ENCODE measurements around the gene HDAC3.

The HDAC3 gene

DNA sequence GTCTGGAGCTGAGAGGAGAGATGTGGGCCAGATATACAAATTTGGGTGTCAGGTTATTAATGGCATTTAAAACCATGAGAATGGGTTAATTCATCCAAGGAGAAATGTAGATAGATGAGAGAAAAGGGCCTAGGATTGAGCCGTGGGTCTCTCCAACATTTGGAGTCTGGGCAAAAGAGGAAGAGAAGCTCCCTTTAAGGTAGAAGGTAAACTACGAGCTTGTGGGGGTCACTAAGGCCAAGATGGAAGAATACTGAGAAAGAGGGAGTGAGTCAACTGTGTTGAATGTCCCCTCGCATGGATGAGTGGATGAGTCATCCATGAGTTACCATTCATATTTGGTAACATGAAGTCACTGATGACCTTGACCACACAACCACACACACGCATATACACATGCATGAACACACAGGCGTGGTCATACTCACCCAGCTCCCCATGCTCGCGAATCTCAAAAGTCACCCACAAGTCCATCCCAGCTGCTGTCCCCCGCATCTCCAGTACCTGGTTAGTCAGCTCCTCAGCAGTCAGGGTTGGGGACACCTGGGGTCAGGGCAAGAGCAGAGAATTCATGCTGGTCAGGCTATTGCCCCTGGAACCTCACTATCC, 21.4 kb upstream of the HDAC3 start:
- no peak for DNase-seq

DNA sequence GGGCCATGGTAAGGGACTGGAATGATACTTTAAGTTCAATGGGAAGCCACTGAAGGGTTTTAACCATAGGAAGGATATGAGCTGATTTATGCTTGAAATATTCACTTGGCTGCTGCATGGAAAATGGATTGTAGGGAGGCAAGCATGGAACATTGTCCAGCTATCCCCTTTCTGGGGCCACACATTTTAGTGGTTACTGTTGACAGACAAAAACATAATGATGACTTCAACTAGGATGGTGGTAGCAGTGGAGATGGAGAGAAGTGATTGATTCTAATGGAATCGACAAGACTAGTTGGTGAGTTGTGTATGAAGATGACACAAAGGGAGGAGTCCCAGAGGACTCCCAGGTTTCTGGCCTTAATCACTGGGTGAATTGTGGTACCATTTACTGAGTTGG, 20.8 kb upstream of the HDAC3 start:
- DNase-seq: no peak

DNA sequence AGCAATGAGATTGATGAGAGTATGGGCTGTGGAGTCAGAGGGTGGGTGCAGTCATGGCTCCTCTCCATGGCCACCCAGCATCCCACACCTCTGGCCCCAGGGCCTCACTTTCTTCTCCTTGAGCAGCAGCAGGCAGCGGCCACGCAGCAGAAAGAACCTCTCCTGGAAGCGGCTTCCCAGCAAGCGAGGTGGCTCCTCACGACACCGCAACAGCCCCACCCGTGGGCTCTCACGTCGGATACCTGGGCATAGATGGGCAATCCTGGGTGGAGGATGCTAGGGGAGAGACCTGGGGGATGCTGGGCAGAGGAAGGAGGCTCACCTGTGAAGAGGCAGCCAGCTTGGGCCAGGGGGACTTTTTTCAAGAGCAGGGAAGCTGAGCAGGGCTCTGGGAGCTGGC, 19.7 kb upstream of the HDAC3 start:
- DNase-seq: no peak

DNA sequence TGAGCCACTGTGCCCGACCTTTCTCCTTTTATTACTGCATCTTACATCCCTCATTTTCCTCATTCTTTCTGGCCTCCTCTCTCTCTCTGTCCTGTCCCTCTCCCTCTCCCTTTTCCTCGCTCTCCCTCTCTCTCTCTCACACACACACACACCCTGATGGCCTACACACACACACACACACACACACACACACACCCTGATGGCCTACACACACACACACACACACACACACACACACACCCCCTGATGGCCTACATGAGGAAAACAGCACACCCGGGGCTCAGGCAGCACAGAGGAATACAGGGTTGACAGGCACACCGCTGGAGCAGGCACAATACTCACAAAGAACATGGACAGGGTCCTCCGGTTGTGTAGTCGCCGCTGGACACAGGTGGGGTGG, 18.4 kb upstream of the HDAC3 start:
- no peak for DNase-seq

DNA sequence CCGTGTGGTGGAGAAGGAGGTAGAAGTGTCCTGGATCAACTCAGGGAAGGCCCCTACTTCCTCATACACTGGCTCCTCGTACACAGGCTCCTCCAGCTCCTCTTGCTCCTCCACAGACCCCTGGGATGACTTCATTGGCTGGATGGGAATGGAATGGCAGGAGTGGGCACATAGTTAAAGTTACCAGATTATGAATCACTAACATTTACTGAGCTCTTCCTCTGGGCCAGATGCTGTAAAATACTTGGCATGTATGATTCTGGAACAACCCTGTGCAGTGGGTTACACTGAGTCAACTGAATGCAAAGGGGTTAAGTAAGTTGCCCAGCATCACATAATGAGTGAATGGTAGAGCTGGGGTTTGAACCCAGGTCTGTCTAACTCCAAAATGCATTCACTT, 17.6 kb upstream of the HDAC3 start:
- no peak for DNase-seq

DNA sequence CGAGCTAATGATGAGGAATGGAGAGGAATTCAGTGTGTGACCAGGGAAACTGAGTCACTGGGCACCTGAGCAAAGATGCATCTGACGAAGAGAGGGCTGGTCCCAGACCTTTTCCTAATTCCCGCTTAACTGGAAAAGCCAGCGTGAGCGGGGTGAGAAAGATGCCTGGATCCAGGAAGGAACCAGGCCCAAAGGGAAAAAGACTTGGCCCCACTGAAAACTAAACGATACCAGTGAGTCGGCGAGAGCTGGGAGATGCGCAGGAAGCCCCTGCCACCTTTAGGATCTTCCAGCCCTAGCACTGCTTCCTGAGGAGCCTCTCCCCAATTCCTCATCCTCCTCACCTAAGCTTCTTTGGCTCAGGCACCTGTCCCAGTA, 15.1 kb upstream of the HDAC3 start:
- DNase-seq: no peak

DNA sequence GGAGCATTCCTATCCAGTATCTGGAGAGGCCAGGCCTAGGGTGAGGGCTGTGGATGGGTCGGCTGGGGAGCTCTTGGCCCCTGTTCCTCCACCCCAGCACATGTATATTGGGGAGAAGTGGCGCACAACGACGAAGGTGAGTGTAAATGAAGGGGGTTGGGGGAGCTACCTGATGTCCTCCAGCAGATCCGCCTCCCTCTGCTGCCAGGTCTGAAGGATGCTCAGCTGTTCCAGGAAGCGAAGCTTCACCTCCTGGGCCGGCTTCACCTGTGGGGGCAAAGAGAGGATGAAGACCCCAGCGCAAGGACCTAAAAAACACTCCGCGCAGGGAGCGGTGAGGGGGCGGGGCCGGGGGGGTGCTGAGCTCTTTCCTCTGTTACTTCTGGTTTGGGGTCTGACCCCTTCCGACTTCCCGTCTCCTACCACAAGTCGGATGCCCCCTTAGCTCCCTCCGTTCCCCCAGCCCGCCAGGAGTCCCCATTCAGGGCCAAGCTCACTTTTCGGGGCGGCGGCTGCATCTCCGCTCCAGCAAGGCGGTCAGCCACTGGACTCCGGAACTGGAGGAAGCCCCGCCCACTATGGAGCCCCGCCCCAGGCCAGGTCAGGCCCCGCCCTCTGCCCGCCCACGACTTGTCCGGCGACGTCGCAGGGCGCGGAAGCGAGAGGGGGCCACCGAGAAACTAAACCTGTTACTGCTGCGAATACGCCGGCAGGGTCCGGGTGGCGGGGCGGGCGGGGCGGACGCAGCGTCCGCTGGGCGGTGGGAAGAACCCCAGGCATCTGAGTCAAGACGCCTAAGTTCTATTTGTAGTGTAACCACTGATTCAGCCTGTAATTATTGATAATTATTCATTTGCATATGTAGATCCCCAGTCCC, 14.4 kb upstream of the HDAC3 start, which contains the start of gene FCHSD1:
FCHSD1 (minus strand) TSS at position 568 of the 877 bp plus-strand sequence; CDS start at position 518, 50 bp downstream.
- peak; percentile 32 for DNase-seq

DNA sequence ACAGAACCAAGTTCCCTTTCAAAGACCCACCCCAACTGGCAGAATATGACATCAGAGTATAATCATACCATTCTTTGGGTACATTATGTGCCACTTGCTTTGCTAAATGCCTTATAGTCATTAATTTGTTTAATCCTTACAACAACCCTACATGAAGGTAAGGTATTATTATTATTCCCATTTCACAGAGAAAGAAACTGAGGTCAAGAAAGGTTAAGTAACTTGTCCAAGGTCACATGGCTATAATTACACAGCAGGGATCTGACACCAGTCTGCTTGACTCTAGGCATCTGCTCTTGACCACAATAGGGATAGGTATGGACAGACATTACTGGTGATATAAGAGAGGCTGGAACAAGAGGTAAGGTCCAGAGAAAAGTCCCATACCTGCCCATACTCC, 13.3 kb upstream of the HDAC3 start:
- no peak for DNase-seq

DNA sequence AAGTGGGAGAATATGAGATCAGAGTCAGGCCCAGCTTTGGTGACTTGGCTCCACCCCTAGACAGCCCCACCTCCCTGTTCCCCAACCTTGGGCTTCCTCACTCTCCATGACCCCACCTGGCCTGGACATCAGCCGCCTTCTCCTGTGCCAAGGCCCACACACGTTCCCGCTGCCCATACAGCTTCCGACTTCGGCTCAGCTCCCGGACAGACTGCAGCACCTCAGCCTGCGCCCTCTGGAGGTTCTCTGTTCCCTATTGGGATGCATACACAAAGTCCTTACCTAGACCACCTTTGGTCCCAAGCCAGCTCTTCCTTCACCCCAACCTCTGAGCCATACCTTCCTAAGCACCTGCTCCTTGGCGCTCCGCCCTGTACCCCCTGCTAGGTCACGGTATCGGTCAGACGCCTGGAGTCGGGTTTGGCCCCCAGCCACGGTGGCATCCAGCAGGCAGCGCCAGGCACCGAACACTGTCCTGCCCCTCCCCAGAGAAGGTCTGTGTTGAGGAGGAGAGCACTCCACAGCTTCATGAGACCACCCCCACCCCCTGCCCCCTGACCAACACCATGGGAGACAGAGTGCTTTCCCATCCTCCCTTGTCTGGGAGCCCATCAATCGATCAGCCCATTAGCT, 12.5 kb upstream of the HDAC3 start:
- no peak for DNase-seq

DNA sequence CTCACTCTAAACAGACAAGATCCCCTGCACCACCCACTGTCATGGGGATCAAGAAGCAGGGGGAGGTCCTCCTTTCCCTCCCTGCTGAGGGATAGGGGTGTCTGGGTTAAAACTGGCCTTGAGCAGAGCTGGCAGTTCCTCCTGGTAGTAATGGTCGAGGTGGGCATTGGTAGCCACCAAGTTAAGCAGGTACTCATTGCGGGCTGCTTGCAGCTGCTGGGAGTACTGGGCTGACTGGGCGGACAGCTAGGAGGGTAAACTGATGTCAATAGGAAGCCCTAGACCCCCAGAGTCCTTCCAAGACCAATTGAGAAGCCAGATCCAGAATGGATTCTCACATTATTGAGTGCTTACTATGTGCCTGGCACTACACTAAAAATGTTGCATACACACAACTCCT, 11.2 kb upstream of the HDAC3 start:
- no peak for DNase-seq

DNA sequence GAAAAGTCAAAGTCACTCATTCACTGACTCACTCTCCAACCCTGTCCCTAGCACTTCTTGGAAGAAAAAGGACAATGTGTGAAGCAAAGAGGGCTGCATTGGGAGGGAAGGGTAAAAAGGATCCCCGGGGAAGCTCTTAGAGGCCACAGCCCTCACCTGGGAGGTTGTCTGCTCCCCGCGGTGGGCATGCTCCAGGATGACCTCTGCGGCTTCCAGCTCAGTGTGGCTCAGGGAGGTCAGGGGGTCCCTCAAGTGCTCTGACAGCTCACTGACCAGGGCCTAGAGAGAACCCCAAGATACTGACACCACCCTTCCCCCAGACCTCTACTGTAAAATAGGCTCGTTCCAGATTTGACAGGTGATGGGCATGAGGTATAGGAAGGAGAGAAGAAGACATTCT, 10.6 kb upstream of the HDAC3 start:
- DNase-seq: no peak

DNA sequence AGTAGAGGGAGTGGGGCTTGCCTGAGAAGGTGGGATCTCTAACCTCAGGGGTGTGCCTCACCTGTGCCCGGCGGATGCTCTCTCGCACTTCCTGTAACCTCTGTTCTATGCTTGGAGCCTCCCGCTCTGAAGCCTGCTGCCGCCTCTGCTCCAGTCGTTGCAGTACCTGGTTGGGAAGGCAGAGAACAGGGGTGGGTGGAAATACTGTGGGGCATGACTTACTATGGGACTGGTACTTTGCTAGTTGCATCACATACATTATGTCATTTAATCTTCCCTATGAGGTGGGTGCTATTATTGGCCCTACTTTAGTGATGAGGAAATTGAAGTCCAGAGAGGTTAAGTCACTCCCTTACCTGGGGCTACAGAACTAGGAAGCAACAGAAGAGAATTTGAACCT, 9.4 kb upstream of the HDAC3 start:
- DNase-seq: no peak

DNA sequence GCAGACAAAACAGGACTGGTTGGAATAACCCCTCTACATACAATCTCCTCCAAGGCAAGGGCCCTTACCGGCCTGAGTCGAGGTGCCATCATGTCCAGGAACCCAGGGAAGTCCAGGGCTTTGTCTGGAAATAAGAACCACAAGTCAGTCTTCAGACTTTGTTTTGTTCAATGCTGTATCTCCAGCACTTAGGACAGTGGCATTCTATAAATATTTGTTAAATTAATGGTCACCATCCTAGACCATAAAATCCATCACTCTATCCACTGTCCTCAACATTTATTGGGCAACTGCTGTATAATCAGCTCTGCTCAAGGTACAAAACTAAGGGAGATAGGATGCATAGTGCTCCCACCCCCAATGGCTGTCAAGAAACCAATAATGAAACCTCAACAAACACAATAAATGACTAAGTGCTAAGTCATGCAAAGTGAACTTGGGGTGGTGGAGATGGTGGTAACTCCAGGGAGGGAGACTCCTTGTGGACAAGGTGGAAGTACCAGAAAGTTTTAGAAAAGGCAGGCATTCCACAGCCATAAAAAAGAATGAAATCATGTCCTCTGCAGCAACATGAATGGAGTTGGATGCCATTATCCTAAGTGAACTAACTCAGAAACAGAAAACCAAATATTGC, 5.1 kb upstream of the HDAC3 start:
- no peak for DNase-seq

DNA sequence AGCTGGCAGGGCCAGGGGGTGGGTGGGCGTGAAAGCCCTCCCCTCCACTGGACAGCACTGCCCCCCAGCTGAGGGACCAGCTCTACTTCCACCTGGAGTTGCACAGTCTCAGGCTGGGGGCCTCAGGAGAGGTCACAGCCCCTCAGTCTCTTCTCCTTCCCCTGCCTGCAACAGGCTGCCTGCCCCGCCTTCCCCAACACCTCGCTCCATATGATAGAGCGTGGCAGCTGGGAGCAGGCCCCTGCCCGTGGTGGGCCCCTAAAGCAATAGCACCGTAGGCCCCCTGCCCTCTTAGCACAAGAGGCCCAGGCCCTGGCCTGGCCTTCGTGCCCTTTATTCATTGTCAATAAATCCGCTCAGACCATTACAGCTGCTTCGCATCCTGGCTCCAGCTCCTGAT, 4.0 kb upstream of the HDAC3 start:
- DNase-seq: no peak

DNA sequence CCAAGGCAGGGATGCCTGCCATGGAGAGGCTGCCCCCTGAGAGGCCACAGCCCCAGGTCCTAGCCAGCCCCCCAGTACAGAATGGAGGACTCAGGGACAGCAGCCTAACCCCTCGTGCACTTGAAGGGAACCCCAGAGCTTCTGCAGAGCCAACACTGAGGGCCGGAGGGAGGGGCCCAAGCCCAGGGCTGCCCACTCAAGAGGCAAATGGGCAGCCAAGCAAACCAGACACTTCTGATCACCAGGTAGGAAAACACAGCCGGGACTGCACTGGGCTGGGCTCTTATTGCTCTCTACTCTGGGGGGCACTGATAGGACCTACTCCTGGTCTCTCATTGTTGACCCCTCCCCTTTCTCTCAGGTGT, 3.4 kb upstream of the HDAC3 start:
- DNase-seq: no peak

DNA sequence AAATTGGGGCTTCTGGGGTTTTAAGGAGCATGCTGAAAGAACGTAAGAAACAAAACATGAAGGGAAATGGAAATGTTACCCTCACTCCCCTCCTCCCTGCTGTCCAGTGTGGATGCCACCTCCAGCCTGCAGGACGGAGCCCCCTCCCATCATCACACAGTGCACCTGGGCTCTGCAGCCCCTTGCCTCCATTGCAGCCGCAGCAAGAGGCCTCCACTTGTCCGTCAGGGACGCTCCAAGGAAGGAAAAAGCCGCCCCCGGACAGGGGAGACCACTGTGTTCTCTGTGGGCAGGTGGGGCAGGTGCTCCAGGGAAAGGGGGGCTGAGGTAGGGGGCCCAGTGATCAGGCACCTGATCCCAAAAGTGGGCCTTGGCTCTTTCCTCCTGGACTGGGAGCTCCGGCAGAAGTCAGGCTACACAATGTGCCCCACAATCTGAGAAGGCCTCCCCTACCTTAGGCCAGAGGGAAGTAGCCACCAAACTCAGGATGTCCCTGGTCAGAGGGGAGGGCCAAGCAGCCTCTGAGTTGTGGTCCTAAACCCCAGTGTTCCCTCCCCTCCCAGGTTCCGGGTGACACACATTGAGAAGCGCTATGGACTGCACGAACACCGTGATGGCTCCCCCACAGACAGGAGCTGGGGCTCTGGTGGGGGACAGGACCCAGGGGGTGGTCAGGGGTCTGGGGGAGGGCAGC, 2.9 kb upstream of the HDAC3 start:
- no peak for DNase-seq

DNA sequence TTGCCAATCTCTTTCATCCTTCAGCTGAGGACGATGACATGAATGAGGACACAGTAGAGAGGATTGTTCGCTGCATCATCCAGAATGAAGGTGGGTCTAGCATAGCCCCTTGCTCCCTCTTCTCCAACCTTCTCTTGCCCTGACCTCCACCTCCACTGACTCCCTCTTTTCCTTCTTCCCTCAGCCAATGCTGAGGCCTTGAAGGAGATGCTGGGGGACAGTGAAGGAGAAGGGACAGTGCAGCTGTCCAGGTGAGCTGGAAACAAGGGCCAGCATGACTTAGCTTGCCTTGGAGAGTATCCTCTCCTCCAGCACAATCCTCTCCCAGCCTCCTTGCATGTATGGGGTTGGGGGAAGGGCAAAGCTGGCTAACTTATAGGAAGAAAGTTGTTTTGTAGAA, 2.1 kb upstream of the HDAC3 start:
- DNase-seq: no peak

DNA sequence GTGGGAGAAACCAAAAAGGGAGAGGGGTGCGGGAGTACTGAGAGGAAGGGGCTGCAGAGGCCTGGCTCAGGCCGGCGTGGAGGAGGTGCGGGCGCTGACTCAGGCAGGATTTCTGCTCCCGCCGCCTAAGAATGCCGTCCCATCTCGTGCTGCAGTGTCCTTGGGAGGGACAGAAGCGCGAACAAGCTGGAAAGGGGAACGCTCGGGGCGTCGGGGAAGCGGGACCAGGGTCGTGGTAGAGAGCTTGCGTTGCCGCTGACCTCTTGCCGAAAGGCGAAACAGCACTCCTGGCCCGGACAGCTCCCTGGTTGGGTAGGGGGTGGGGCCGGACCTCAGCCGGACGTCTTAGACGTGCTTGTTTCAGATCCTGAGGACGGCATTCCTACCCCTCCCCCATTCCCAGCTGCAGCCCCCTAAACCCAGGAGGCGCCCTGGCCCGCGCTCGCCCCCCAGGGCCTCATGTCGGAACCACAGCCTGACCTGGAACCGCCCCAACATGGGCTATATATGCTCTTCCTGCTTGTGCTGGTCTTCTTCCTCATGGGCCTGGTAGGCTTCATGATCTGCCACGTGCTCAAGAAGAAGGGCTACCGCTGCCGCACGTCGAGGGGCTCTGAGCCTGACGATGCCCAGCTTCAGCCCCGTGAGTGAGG, 1.2 kb upstream of the HDAC3 start:
- DNase-seq: peak; percentile 6

DNA sequence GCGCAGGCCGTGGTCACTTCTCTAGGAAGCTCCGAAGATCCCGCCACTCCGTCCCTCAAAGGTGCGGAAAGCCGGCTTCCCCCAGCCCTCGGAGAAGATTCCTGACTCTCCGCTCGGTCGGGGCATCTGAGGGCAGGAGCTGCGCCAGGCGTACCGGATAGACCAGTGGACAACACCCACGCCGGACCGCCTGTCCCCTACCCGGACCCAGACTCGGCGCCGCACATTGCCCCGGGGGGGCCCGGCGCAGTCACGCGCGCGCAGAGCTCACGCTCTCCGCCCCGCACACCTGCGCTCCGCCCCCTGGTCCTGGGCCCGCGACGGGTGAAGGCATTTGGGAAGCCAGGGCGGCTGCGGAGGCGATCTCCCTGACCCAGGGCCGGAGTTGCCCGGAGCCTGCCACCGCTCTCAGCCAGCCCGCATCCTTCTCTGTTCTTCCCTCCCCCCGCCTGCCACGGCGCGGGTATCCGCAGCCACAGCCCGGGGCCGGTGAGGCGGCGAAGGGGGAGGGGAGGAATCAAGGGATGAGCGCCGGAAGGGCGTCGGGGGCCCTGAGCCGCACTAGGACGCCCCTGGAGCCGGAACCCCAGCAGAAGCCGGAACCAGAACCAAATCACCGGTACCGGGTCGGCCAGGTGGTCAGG, 596 bp upstream of the HDAC3 start:
- peak; percentile 29 for DNase-seq

DNA sequence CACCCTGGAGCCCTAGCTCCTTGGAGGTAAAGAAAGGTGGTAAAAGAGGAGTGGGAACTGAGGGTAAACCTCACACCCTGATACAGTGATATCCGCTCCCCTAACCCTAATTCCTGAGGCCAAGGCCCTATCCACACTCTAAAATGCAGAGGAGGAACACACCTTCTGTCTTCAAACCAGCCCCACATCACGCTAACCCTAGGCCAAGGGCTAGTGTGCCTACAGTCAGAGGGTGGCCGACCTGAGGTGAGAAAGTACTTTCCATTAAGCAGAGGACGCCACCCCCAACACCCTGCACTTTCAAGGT, 590 bp downstream of the HDAC3 start:
- DNase-seq: no peak

DNA sequence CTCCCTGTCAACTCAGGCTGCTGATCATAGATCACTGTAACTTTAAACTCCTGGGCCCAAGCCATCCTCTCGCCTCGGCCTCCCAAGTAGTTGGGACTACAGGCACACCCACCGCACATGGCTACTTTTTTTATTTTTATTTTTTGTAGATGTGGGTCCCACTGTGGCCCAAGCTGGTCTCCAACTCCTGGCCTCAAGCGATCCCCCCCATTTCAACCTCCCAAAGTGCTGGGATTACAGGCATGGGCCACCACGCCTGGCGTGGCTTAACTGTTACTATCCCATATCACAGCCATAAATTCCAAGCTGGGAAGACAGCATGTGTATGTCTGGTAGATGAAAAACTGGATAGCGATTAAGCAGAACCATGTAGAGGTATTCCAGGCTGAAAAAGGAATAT, 1.0 kb downstream of the HDAC3 start:
- no peak for DNase-seq

DNA sequence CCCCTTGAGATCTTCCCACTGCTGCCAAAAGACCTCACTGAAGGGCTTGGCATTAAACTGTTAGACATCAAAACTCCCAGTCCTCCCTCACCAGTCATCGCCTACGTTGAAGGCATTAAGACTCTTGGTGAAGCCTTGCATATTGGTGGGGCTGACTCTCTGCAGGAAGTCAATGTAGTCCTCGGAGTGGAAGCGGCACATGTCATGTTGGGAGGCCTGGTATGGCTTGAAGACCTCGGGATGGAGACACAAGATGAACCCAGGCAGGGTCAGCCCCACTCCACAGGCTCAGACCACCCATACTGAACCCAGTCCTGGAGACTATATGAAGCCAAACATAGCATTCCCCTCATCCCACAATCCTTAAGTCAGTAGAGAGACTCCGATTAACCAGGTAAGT, 1.9 kb downstream of the HDAC3 start:
- no peak for DNase-seq
